Heart right ventricle (tissue), 16 donors: Measurements from ENCODE around the gene IGSF9B. TPM values are rescaled to one million over a fixed set of nuclear protein-coding genes. Genes with fewer than 3 reads are reported as not detected.

Experiments
- ATAC-seq, 8 donors: fragments of 200-7000 bp; cut with Tn5 transposase; one replicate each; pipeline ENCODE4 v1.9.1; 2020; ENCODE audit warnings: mild to moderate bottlenecking in 8 of 8, moderate library complexity in 8 of 8, moderate number of reproducible peaks in 1 of 8
- DNase-seq, 2 donors: peaks; one replicate each; pipeline ENCODE4 v3.0.0-alpha.2; 2020
- H3K27ac ChIP-seq, 10 donors: fragments of 200-600 bp; sonication (generic) in 2 of 10; one replicate each; pipeline versions ENCODE4 v1.5.0 to v1.8.0; 2020 to 2022; ENCODE audit warnings: mild to moderate bottlenecking in 3 of 10
- H3K27me3 ChIP-seq, 7 donors: fragments of 200-600 bp; one replicate each; pipeline ENCODE4 v1.8.0; 2021 to 2022; ENCODE audit warnings: mild to moderate bottlenecking in 2 of 7
- H3K36me3 ChIP-seq, 9 donors: fragments of 200-600 bp; sonication (generic) in 1 of 9; one replicate each; pipeline versions ENCODE4 v1.5.0 to v1.8.0; 2020 to 2022; ENCODE audit warnings: mild to moderate bottlenecking in 2 of 9
- H3K4me1 ChIP-seq, 9 donors: fragments of 200-600 bp; sonication (generic) in 1 of 9; one replicate each; pipeline versions ENCODE4 v1.5.0 to v1.8.0; 2020 to 2022; ENCODE audit warnings: mild to moderate bottlenecking in 4 of 9
- H3K4me3 ChIP-seq, 10 donors: fragments of 200-600 bp; sonication (generic) in 2 of 10; one replicate each; pipeline versions ENCODE4 v1.5.0 to v1.8.0; 2020 to 2022; ENCODE audit warnings: mild to moderate bottlenecking in 7 of 10, moderate library complexity in 2 of 10
- H3K9me3 ChIP-seq, 11 donors: fragments of 200-600 bp in 10 of 11; sonication (generic) in 2 of 11; one replicate each; pipeline versions ENCODE4 v1.5.0 to v1.8.0; 2013 to 2022; ENCODE audit warnings: mild to moderate bottlenecking in 2 of 11, control low read depth in 1 of 11, moderate library complexity in 1 of 11
- WGBS, 2 donors: extraction: QIAGEN DNeasy Blood & Tissue Kit; methylation state at CpG; one replicate each; pipeline ENCODE4 v1.1.7; 2013; ENCODE audit warnings: inconsistent platforms in 1 of 2; 5-methylcytosine and 5-hydroxymethylcytosine counted together
- intact Hi-C, 10 donors: fragments of 100-400 bp; cut with DNase I; formaldehyde crosslinking; loops; one replicate each; pipeline versions ENCODE4 v1.11.1 to v1.14.2; 2022
- polyA plus RNA-seq, 2 donors: library from polyadenylated mRNA; stranded (reverse); fragments of 200-250 nt; gene quantifications; one replicate each; pipeline ENCODE4 v1.2.3, GENCODE V29; 2013
- total RNA-seq, 10 donors: library from RNA; stranded (reverse); fragmentation: NEBNext Ultra II Directional in 3 of 10; extraction: Animal tissue kit (Norgen Biotek cat#: 25700) in 3 of 10; gene quantifications; one replicate each; pipeline versions ENCODE4 v1.2.1 to v1.2.4, GENCODE V29; 2021 to 2023
- TF ChIP-seq, protein P1 (sequence below), 9 donors: fragments of 200-600 bp; sonication (generic) in 2 of 9; IDR thresholded peaks; one replicate each; pipeline versions ENCODE4 v1.5.0 to v1.8.0; 2021 to 2022; ENCODE audit warnings: antibody characterized with exemption in 9 of 9, mild to moderate bottlenecking in 5 of 9, moderate library complexity in 1 of 9
- donor health status: Arrhythmogenic right ventricular cardiomyopathy.
- donor health status: ischemic (EF 13 %, LVEDD 7.1; RV severe dilation, severe dysfunction).
- donor health status: healthy with polysubstance abuse.
- donor health status: DM: no; HTN: yes; CAD: no.
- donor health status: DM: no; HTN: no; CAD: no.
- donor health status: ischemic (EF 25% LVEDD 6.9; RV normal size, moderate dysfunction).
- donor health status: ischemic (EF 25% LVEDD 5.7; RV mildly dilated, moderate dysfunction).
- donor health status: healthy.
- donor health status: DM: yes; HTN: yes; CAD: no.
- donor health status: Ischemic cardiomyopathy.
- donor health status: ischemic (EF 35%, LVEDD 5.7; RV mildly dilated, moderate dysfunction).
- donor health status: nonischemic (EF 11% LVEDD 7.7; RV severe dilation, severe dysfunction).
- donor health status: DM: yes; HTN: yes; CAD: no.
- donor health status: PGD.
- donor health status: ischemic (EF 29% LVEDD 5.4; RV normal size, mild dysfunction).
- donor health status: nonischemic (EF 23%, LVEDD 6.1; RV moderate dilation, normal function).

Gene IGSF9B
- total and polyA plus RNA-seq, 12 donors = 6.7 to 72.3 (median 49.6) TPM

DNA sequence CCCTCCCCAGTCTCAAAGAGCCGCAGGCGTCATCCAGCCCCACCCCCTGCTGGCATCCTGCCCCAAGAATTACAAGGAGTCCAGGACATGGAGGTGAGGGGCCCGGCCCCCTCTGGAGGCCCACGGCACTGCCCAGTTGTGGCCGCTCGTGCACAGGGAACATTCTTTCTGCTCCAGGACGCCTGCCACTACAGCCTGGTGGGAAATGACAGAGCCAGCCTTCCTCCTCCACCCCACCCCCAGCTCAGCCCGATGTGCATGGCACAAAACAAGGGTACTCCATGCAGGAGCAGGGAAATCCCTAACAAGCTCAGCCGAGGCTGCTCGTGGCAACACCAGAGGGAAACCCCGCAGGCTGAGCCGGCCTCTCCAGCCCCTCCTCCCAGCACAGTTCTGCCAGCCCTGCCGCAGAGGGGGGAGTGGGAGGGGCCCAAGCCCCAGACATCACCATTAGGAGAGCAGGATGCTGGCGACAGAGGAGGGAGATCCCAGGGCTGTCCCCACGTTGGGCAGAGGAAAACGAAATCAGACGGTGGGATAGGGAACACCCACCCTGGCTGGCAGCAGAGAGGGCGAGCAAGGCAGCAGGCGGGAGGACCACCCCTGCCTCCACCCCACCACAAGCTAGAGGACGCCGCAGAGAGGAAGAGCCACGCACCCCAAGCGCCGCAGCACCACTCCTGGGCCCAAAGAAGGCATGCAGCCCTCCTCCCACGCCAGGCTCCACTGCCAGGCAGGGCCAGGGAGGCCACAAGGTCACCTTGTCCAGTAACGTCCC lies 10.0 kb downstream of the IGSF9B start:
- DNase-seq (peak; percentile 50 to 52), ATAC-seq (peak; percentile 1 to 29 (median 10))
- intact Hi-C loops = loop anchor here in 4 of 10 donors (5.0 kb wide), 2 partner anchors 101 to 191 kb away; no protein-coding TSS in a partner anchor
- no peaks in the 10 kb centered on the region for H3K9me3 ChIP-seq
- peak overlapping the region in 9 of 10 donors; percentile 8 to 95 (median 72) for H3K27ac ChIP-seq
- H3K4me1 ChIP-seq = peaks cover 26 to 82% (median 66%) of the 10 kb centered on the region in 9 donors
- peak overlapping the region in 6 of 10 donors; percentile 1 to 32 (median 10) for H3K4me3 ChIP-seq
- peaks cover 0 to 15% (median 0%) of the 10 kb centered on the region in 9 donors for H3K36me3 ChIP-seq
- H3K27me3 ChIP-seq = peaks cover 0 to 9% (median 0%) of the 10 kb centered on the region in 7 donors
- TF ChIP-seq, protein P1, sequence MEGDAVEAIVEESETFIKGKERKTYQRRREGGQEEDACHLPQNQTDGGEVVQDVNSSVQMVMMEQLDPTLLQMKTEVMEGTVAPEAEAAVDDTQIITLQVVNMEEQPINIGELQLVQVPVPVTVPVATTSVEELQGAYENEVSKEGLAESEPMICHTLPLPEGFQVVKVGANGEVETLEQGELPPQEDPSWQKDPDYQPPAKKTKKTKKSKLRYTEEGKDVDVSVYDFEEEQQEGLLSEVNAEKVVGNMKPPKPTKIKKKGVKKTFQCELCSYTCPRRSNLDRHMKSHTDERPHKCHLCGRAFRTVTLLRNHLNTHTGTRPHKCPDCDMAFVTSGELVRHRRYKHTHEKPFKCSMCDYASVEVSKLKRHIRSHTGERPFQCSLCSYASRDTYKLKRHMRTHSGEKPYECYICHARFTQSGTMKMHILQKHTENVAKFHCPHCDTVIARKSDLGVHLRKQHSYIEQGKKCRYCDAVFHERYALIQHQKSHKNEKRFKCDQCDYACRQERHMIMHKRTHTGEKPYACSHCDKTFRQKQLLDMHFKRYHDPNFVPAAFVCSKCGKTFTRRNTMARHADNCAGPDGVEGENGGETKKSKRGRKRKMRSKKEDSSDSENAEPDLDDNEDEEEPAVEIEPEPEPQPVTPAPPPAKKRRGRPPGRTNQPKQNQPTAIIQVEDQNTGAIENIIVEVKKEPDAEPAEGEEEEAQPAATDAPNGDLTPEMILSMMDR (IDR thresholded peaks at IDR 0.05) = no peak
- WGBS, 2 donors = 8 to 10% methylated on average over 26 of the region's 26 CpGs

DNA sequence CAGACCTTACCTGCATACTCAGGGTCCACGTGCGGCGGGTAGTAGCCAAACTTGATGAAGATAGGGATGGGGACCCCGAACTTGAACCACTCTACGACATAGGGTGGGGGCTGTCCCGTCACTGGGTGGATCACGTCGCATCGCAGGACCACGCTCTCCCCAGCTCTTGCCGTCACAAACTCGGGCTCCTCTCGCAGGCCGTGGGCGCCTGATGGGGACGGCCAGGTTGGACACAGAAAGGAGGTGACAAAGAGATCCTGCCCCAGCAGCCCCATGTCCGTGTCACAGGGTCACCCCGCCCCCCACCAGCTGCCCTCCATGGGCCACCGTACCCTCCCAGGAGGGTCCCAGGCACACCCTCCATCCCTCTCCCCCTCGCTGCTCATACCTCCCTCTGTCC lies 10.7 kb downstream of the IGSF9B start:
- intact Hi-C loops = loop anchor here in 4 of 10 donors (5.0 kb wide), 2 partner anchors 101 to 191 kb away; no protein-coding TSS in a partner anchor
- TF ChIP-seq, protein P1 (IDR thresholded peaks at IDR 0.05) = no peak
- Histone ChIP-seq H3K27me3 (peaks cover 0 to 3% (median 0%) of the 10 kb centered on the region in 7 donors), H3K27ac (peak overlapping the region in 9 of 10 donors; percentile 24 to 95 (median 75)), H3K9me3 (no peaks in the 10 kb centered on the region), H3K4me1 (peaks cover 26 to 75% (median 60%) of the 10 kb centered on the region in 9 donors), H3K4me3 (peak overlapping the region in 6 of 10 donors; percentile 1 to 32 (median 21)), H3K36me3 (peaks cover 0 to 22% (median 0%) of the 10 kb centered on the region in 9 donors)
- no peak for DNase-seq
- ATAC-seq = no peak
- WGBS, 2 donors = 59 to 63% methylated on average over 20 of the region's 20 CpGs

DNA sequence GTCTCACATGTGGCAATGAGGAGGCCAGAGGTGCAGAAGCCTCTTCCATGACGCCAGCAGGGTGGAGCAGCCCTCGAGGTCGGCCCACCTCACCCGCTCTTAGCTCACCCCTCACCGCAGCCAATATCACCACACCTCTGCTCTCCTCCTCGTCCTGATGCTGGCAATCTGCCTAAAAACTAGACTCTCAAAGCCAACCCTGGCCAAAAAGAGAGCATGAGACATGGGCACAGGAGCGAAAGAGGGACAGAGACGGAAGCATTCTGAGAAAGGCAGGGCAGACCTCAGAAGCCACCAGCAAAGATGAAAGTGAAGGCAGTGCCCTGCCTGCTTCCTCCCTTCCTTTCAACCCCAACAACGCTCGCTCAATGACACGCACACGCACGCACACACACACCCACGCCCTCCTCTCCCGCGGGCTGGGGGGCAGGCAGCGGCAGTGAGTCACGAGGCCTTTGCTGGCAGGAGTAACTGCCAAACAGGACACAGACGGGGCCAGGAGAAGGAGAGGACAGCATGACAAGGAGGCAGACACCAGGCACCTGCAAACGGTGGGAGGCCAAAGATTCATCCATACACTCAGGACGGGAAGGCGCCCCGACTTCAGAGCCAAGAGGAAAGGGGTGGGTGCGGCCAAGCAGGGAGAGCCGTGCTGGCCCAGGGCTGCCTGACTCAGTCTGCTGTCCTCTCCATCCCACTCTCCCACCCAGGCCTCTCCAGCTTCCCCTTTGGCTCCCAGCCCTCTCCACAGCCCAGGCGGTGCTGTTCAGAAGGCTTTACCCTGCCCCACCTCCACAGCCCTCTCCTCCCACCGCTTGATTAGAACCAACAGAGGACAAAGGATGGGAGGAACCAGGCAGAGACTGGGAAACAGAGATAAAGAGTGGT lies 11.4 kb downstream of the IGSF9B start:
- 20 to 23% methylated on average over 27 of the region's 27 CpGs for WGBS, 2 donors
- Histone ChIP-seq H3K4me1 (peaks cover 26 to 68% (median 54%) of the 10 kb centered on the region in 9 donors), H3K27me3 (peaks cover 0 to 3% (median 0%) of the 10 kb centered on the region in 7 donors), H3K4me3 (peak overlapping the region in 8 of 10 donors; percentile 2 to 32 (median 21)), H3K36me3 (peaks cover 0 to 27% (median 0%) of the 10 kb centered on the region in 9 donors), H3K27ac (peak overlapping the region; percentile 24 to 95 (median 74)), H3K9me3 (no peaks in the 10 kb centered on the region)
- ATAC-seq = peak; percentile 49 to 81 (median 70)
- TF ChIP-seq, protein P1 (IDR thresholded peaks at IDR 0.05) = no peak
- intact Hi-C loops = loop anchor here in 4 of 10 donors (5.0 kb wide), 2 partner anchors 102 to 192 kb away; no protein-coding TSS in a partner anchor
- DNase-seq = peak; percentile 60 to 78
